GM18858 (cell line): ENCODE results near the gene ATG9B.
"Not testable (repeated sequence)": the region's sequence is repeated elsewhere in the genome, so short reads cannot be mapped to it uniquely, and the experiment has no call there.

Experiments
- ATAC-seq: cut with Tn5 transposase; IDR thresholded peaks from one replicate; pipeline ENCODE4 v1.9.1; 2021; ENCODE audit not compliant: unreplicated experiment

Gene ATG9B

GRCh38 chr7:151018421-151019129 is 5.7 kb downstream of the ATG9B start:
- ATAC-seq, result no peak

GRCh38 chr7:151017953-151018420 is 6.3 kb downstream of the ATG9B start:
- ATAC-seq, result no peak

GRCh38 chr7:151017370-151017952 is 6.8 kb downstream of the ATG9B start:
- no peak for ATAC-seq

- ATAC-seq, result no peak
Observed at GRCh38 chr7:151016942-151017341, 7.4 kb downstream of the ATG9B start.

- no peak for ATAC-seq
Observed at GRCh38 chr7:151016505-151016904, 7.8 kb downstream of the ATG9B start.

GRCh38 chr7:151015967-151016366 is 8.3 kb downstream of the ATG9B start:
- ATAC-seq, result no peak

GRCh38 chr7:151014950-151015349 is 9.3 kb downstream of the ATG9B start:
- ATAC-seq, result no peak

GRCh38 chr7:151013733-151014497 is 10.4 kb downstream of the ATG9B start:
- ATAC-seq, result no peak

- ATAC-seq, result no peak
Observed at GRCh38 chr7:151013356-151013732, 10.9 kb downstream of the ATG9B start.

- ATAC-seq, result no peak
Observed at GRCh38 chr7:151012911-151013347, 11.4 kb downstream of the ATG9B start.

- no peak for ATAC-seq
Observed at GRCh38 chr7:151012031-151012692, 12.1 kb downstream of the ATG9B start.

- not testable (repeated sequence) for ATAC-seq
Observed at GRCh38 chr7:151011616-151012015, 12.7 kb downstream of the ATG9B start.

GRCh38 chr7:151011097-151011409 is 13.2 kb downstream of the ATG9B start:
- ATAC-seq, result no peak

GRCh38 chr7:151010307-151011096 is 13.8 kb downstream of the ATG9B start:
- ATAC-seq, result no peak

- no peak for ATAC-seq
Observed at GRCh38 chr7:151010037-151010306, 14.3 kb downstream of the ATG9B start.

- ATAC-seq, result no peak
Observed at GRCh38 chr7:151009327-151010036, 14.8 kb downstream of the ATG9B start.

- peak; percentile 65 for ATAC-seq
Observed at GRCh38 chr7:151008511-151009323, 15.6 kb downstream of the ATG9B start.

GRCh38 chr7:151008143-151008510 is 16.2 kb downstream of the ATG9B start:
- ATAC-seq, result no peak

GRCh38 chr7:151007469-151007898 is 16.8 kb downstream of the ATG9B start:
- ATAC-seq, result no peak
